ENCODE results near the gene CFAP20DC.

Gene CFAP20DC

GRCh38 chr3:58874248-58874741 is 175.5 kb downstream of the CFAP20DC start:
- Histone ChIP-seq H3K36me3 (replicated peaks; ENCODE audit: low read depth, low read length) (no peaks in the 10 kb centered on the region), H3K27ac (ENCODE audit: low read length) (peak overlapping the region; percentile 56), H3K9me3 (ENCODE audit: insufficient read depth, low read length) (no peaks in the 10 kb centered on the region), H3K4me3 (ENCODE audit: low read length) (peak overlapping the region; percentile 25), H4K20me1 (ENCODE audit: insufficient read depth, low read length) (no peaks in the 10 kb centered on the region; the same call in 1 of the 2 replicates), H3K4me1 (ENCODE audit: low read length) (peaks cover 20% of the 10 kb centered on the region), H3K9ac (ENCODE audit: low read length) (peak overlapping the region; percentile 11; the same call in 1 of the 2 replicates), H3K79me2 (ENCODE audit: low read length) (no peaks in the 10 kb centered on the region), H3K4me2 (ENCODE audit: low read length) (peak overlapping the region; percentile 56), H2AFZ (ENCODE audit: low read depth, low read length) (no peak overlapping the region), H3K27me3 (ENCODE audit: low read depth, low read length) (peaks cover 47% of the 10 kb centered on the region)
- no peak for TF ChIP-seq CTCF (IDR thresholded peaks at IDR 0.05; ENCODE audit: low read depth, low read length)
- no peak for TF ChIP-seq EZH2phosphoT487 (IDR thresholded peaks at IDR 0.05; ENCODE audit: low read depth)

GRCh38 chr3:58868097-58868779 is 181.6 kb downstream of the CFAP20DC start:
- Histone ChIP-seq H3K79me2 (ENCODE audit: low read length) (no peaks in the 10 kb centered on the region), H3K9ac (ENCODE audit: low read length) (no peak overlapping the region), H3K36me3 (replicated peaks; ENCODE audit: low read depth, low read length) (no peaks in the 10 kb centered on the region), H2AFZ (ENCODE audit: low read depth, low read length) (no peak overlapping the region), H3K27ac (ENCODE audit: low read length) (no peak overlapping the region), H3K4me3 (ENCODE audit: low read length) (peak overlapping the region; percentile 28; the same call in 1 of the 2 replicates), H3K9me3 (ENCODE audit: insufficient read depth, low read length) (no peaks in the 10 kb centered on the region), H3K4me1 (ENCODE audit: low read length) (peaks cover 17% of the 10 kb centered on the region), H3K27me3 (ENCODE audit: low read depth, low read length) (peaks cover 32% of the 10 kb centered on the region), H3K4me2 (ENCODE audit: low read length) (peak overlapping the region; percentile 58), H4K20me1 (ENCODE audit: insufficient read depth, low read length) (no peaks in the 10 kb centered on the region)
- TF ChIP-seq EZH2phosphoT487 (IDR thresholded peaks at IDR 0.05; ENCODE audit: low read depth) (no peak), CTCF (IDR thresholded peaks at IDR 0.05; ENCODE audit: low read depth, low read length) (no peak)

GRCh38 chr3:58867621-58868020 is 182.2 kb downstream of the CFAP20DC start:
- Histone ChIP-seq H3K27me3 (ENCODE audit: low read depth, low read length) (peaks cover 31% of the 10 kb centered on the region), H3K9me3 (ENCODE audit: insufficient read depth, low read length) (no peaks in the 10 kb centered on the region), H3K4me1 (ENCODE audit: low read length) (peaks cover 17% of the 10 kb centered on the region), H3K9ac (ENCODE audit: low read length) (no peak overlapping the region), H3K36me3 (replicated peaks; ENCODE audit: low read depth, low read length) (no peaks in the 10 kb centered on the region), H3K4me3 (ENCODE audit: low read length) (peak overlapping the region; percentile 18; the same call in 1 of the 2 replicates), H4K20me1 (ENCODE audit: insufficient read depth, low read length) (no peaks in the 10 kb centered on the region), H2AFZ (ENCODE audit: low read depth, low read length) (no peak overlapping the region), H3K4me2 (ENCODE audit: low read length) (peak overlapping the region; percentile 58), H3K27ac (ENCODE audit: low read length) (no peak overlapping the region), H3K79me2 (ENCODE audit: low read length) (no peaks in the 10 kb centered on the region)
- TF ChIP-seq EZH2phosphoT487 (IDR thresholded peaks at IDR 0.05; ENCODE audit: low read depth) (no peak), CTCF (IDR thresholded peaks at IDR 0.05; ENCODE audit: low read depth, low read length) (peak; percentile 10; the same call in 1 of the 2 replicates)

GRCh38 chr3:58866079-58866478 is 183.7 kb downstream of the CFAP20DC start:
- Histone ChIP-seq H3K79me2 (ENCODE audit: low read length) (no peaks in the 10 kb centered on the region), H3K9me3 (ENCODE audit: insufficient read depth, low read length) (no peaks in the 10 kb centered on the region), H3K9ac (ENCODE audit: low read length) (no peak overlapping the region), H3K4me1 (ENCODE audit: low read length) (peaks cover 17% of the 10 kb centered on the region), H2AFZ (ENCODE audit: low read depth, low read length) (no peak overlapping the region), H3K27ac (ENCODE audit: low read length) (no peak overlapping the region), H3K4me2 (ENCODE audit: low read length) (no peak overlapping the region), H4K20me1 (ENCODE audit: insufficient read depth, low read length) (no peaks in the 10 kb centered on the region), H3K4me3 (ENCODE audit: low read length) (no peak overlapping the region), H3K27me3 (ENCODE audit: low read depth, low read length) (peaks cover 33% of the 10 kb centered on the region), H3K36me3 (replicated peaks; ENCODE audit: low read depth, low read length) (no peaks in the 10 kb centered on the region)
- TF ChIP-seq EZH2phosphoT487 (IDR thresholded peaks at IDR 0.05; ENCODE audit: low read depth) = no peak
- TF ChIP-seq CTCF (IDR thresholded peaks at IDR 0.05; ENCODE audit: low read depth, low read length) = no peak

Measured in OCI-LY3 (cell line).